Neural progenitor cell (in vitro differentiated cells): Measurements from ENCODE around the gene AXDND1. TPM values are rescaled to one million over a fixed set of nuclear protein-coding genes. Genes with fewer than 3 reads are reported as not detected.
"Not testable (repeated sequence)": the region's sequence is repeated elsewhere in the genome, so short reads cannot be mapped to it uniquely, and the experiment has no call there.

Experiments used
- DNase-seq: peaks from one replicate; pipeline ENCODE4 v3.0.0-alpha.2; 2016; ENCODE audit warnings: low spot score
- H2AFZ ChIP-seq: fragments of 200-600 bp; sonication (generic); replicated peaks from 2 replicates; pipeline ENCODE4 v1.6.1; 2016; ENCODE audit warnings: antibody characterized with exemption
- H3F3A ChIP-seq: fragments of 200-600 bp; sonication (generic); 2 replicates; pipeline ENCODE4 v1.6.1; 2016; ENCODE audit warnings: antibody characterized with exemption, low read depth
- H3K27ac ChIP-seq: fragments of 200-600 bp; sonication (generic); 2 replicates; pipeline ENCODE4 v1.5.1; 2016; ENCODE audit warnings: mild to moderate bottlenecking
- H3K27me3 ChIP-seq: fragments of 200-600 bp; sonication (generic); 2 replicates; pipeline ENCODE4 v1.6.1; 2016; ENCODE audit warnings: mild to moderate bottlenecking, moderate library complexity
- H3K36me3 ChIP-seq: fragments of 200-600 bp; sonication (generic); 2 replicates; pipeline ENCODE4 v1.5.1; 2016
- H3K4me1 ChIP-seq: fragments of 200-600 bp; sonication (generic); 2 replicates; pipeline ENCODE4 v1.6.1; 2016; ENCODE audit warnings: mixed run types
- H3K4me2 ChIP-seq: fragments of 200-600 bp; sonication (generic); 2 replicates; pipeline ENCODE4 v1.6.1; 2016
- H3K4me3 ChIP-seq: fragments of 200-600 bp; sonication (generic); 2 replicates; pipeline ENCODE4 v1.5.1; 2016
- H3K79me2 ChIP-seq: fragments of 200-600 bp; sonication (generic); 2 replicates; pipeline ENCODE4 v1.6.1; 2016; ENCODE audit warnings: low read depth
- H3K9ac ChIP-seq: fragments of 200-600 bp; sonication (generic); 2 replicates; pipeline ENCODE4 v1.6.1; 2016
- H3K9me3 ChIP-seq: fragments of 200-600 bp; sonication (generic); 2 replicates; pipeline ENCODE4 v1.5.1; 2016; ENCODE audit warnings: low read depth
- H4K20me1 ChIP-seq: fragments of 200-600 bp; sonication (generic); 2 replicates; pipeline ENCODE4 v1.6.1; 2016; ENCODE audit warnings: low read depth
- H3K27ac Mint-ChIP-seq: 3 replicates; pipeline ENCODE4 v1.8.0; 2021; ENCODE audit warnings: mixed read lengths
- H3K27me3 Mint-ChIP-seq: 2 replicates; pipeline ENCODE4 v1.8.0; 2022; ENCODE audit warnings: low read depth, mild to moderate bottlenecking, inconsistent platforms, moderate library complexity, mixed read lengths; ENCODE audit not compliant: insufficient read depth
- H3K36me3 Mint-ChIP-seq: 3 replicates; pipeline ENCODE4 v1.8.0; 2021; ENCODE audit warnings: mixed read lengths
- H3K4me1 Mint-ChIP-seq: 3 replicates; pipeline ENCODE4 v1.8.0; 2021; ENCODE audit warnings: mixed read lengths
- H3K4me3 Mint-ChIP-seq: 3 replicates; pipeline ENCODE4 v1.8.0; 2021; ENCODE audit warnings: mild to moderate bottlenecking, moderate library complexity, mixed read lengths
- H3K9me3 Mint-ChIP-seq: 3 replicates; pipeline ENCODE4 v1.8.0; 2020; ENCODE audit warnings: mixed read lengths
- EZH2 ChIP-seq: fragments of 200-600 bp; sonication (generic); IDR thresholded peaks from 2 replicates; pipeline ENCODE4 v1.6.1; 2017; ENCODE audit warnings: antibody characterized with exemption, mild to moderate bottlenecking, moderate library complexity
- EZH2phosphoT487 ChIP-seq: fragments of 200-600 bp; sonication (generic); IDR thresholded peaks from 2 replicates; pipeline ENCODE4 v1.6.1; 2017; ENCODE audit warnings: antibody characterized with exemption
- total RNA-seq: library from RNA; depleted of rRNA; stranded (reverse); fragments of >200 nt; gene quantifications from 2 replicates; pipeline ENCODE4 v1.2.3, GENCODE V29; 2015; ENCODE audit warnings: low replicate concordance
- TF ChIP-seq, protein P1 (sequence below): fragments of 200-600 bp; sonication (generic); IDR thresholded peaks from 2 replicates; pipeline ENCODE4 v1.5.1; 2017; ENCODE audit warnings: antibody characterized with exemption, mild to moderate bottlenecking

AXDND1 gene
- total RNA-seq, 1 donor from 2014 or later: 0.30 TPM

DNA sequence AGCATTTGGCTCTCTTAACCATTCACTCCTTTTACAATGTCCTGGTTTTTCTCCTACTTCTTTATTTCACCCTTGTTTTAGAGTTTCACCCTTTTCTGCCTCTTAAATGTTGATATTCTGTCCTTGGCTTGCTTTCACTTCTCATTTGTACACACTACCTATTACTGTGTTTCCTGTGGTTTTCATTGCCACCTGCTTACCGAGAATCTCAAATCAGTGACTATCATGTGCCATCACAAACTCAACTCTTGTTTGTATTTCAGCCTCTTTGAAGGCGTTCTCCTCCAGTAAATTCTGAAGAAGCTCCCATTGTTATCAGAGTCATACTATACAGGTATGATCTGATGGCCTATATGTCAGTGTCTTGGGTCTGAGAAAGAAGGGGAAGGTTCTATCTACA, 144.3 kb downstream of the AXDND1 start:
- H3K4me2 ChIP-seq: no peak overlapping the region
- no peaks in the 10 kb centered on the region for H3F3A ChIP-seq
- H2AFZ ChIP-seq: no peak overlapping the region
- no peak overlapping the region for H3K4me3 Mint-ChIP-seq
- no peak overlapping the region for H3K9ac ChIP-seq
- no peak overlapping the region for H3K4me3 ChIP-seq
- H3K27ac Mint-ChIP-seq: no peak overlapping the region
- no peak overlapping the region for H3K27ac ChIP-seq
- H3K9me3 ChIP-seq: no peaks in the 10 kb centered on the region
- no peaks in the 10 kb centered on the region for H3K79me2 ChIP-seq
- H3K27me3 Mint-ChIP-seq: peaks cover 2% of the 10 kb centered on the region
- no peaks in the 10 kb centered on the region for H3K36me3 Mint-ChIP-seq
- TF ChIP-seq, protein P1, sequence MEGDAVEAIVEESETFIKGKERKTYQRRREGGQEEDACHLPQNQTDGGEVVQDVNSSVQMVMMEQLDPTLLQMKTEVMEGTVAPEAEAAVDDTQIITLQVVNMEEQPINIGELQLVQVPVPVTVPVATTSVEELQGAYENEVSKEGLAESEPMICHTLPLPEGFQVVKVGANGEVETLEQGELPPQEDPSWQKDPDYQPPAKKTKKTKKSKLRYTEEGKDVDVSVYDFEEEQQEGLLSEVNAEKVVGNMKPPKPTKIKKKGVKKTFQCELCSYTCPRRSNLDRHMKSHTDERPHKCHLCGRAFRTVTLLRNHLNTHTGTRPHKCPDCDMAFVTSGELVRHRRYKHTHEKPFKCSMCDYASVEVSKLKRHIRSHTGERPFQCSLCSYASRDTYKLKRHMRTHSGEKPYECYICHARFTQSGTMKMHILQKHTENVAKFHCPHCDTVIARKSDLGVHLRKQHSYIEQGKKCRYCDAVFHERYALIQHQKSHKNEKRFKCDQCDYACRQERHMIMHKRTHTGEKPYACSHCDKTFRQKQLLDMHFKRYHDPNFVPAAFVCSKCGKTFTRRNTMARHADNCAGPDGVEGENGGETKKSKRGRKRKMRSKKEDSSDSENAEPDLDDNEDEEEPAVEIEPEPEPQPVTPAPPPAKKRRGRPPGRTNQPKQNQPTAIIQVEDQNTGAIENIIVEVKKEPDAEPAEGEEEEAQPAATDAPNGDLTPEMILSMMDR: no peak
- TF ChIP-seq EZH2phosphoT487 (no peak), EZH2 (no peak)
- peaks cover 2% of the 10 kb centered on the region for H3K9me3 Mint-ChIP-seq
- H3K27me3 ChIP-seq: no peaks in the 10 kb centered on the region
- H3K4me1 ChIP-seq: no peaks in the 10 kb centered on the region
- no peaks in the 10 kb centered on the region for H4K20me1 ChIP-seq
- no peaks in the 10 kb centered on the region for H3K4me1 Mint-ChIP-seq
- no peak for DNase-seq
- no peaks in the 10 kb centered on the region for H3K36me3 ChIP-seq

DNA sequence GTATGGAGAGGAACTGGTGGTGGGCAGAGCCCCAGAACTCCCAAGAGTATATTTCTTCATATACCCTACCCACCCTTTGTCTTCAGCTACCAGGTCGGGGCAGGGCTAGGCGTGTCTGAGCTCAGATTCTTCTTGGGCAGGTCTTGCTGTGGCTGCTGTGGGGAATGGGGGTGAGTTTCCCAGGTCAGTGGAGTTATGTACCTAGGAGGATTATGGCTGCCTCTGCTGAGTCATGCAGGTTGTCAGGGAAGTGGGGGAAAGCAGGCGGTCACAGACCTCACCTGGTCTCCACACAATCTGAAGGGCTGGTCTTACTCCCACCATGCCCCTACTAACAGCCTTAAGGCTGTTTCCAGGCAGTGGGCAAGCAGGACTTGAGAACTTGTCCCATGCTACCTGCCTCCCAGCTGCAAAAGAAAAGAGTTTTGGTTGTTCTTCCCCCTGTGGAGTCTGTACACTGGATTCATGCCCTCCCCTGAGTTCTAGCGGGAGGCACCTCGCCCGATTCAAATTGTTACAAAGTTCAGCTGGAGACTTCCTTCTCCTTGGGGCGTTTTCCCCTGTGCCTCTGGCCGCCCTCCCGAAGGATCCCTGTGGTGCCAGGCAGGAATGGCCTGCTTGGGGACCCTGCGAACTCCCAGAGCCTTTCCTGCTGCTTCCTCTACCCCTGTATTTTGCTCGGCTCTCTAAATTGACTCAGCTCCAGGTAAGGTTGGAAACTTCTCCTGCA, 151.4 kb downstream of the AXDND1 start:
- Histone ChIP-seq H3F3A (no peaks in the 10 kb centered on the region), H3K4me1 (peaks cover 4% of the 10 kb centered on the region), H3K9ac (no peak overlapping the region), H3K36me3 (no peaks in the 10 kb centered on the region), H3K27ac (no peak overlapping the region), H3K9me3 (no peaks in the 10 kb centered on the region), H3K79me2 (no peaks in the 10 kb centered on the region), H3K27me3 (no peaks in the 10 kb centered on the region), H2AFZ (no peak overlapping the region), H4K20me1 (no peaks in the 10 kb centered on the region), H3K4me3 (no peak overlapping the region), H3K4me2 (no peak overlapping the region)
- no peak for DNase-seq
- peaks cover 2% of the 10 kb centered on the region for H3K27me3 Mint-ChIP-seq
- H3K27ac Mint-ChIP-seq: no peak overlapping the region
- peaks cover 5% of the 10 kb centered on the region for H3K9me3 Mint-ChIP-seq
- H3K36me3 Mint-ChIP-seq: no peaks in the 10 kb centered on the region
- no peaks in the 10 kb centered on the region for H3K4me1 Mint-ChIP-seq
- H3K4me3 Mint-ChIP-seq: no peak overlapping the region
- TF ChIP-seq, protein P1: no peak
- TF ChIP-seq EZH2 (no peak), EZH2phosphoT487 (no peak)

DNA sequence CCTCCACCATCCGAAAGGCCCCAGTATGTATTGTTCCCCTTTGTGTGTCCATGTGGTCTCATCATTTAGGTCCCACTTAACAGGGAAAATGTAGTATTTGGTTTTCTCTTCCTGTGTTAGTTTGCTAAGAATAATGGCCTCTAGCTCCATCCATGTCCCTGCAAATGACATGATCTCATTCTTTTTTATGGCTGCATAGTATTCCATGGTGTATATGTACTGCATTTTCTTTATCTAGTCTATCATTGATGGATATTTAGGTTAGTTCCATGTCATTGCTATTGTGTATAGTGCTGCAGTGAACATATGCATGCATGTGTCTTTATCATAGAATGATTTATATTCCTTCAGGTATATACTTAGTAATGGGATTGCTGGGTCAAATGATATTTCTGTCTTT, 152.8 kb downstream of the AXDND1 start:
- H3K36me3 Mint-ChIP-seq, H3K27ac Mint-ChIP-seq, H3K9me3 Mint-ChIP-seq, H3K4me3 ChIP-seq, H3K9me3 ChIP-seq, H2AFZ ChIP-seq, H3K27ac ChIP-seq, H4K20me1 ChIP-seq, H3K27me3 ChIP-seq, H3K4me3 Mint-ChIP-seq, H3F3A ChIP-seq, H3K4me1 ChIP-seq, H3K36me3 ChIP-seq, H3K27me3 Mint-ChIP-seq, H3K9ac ChIP-seq, H3K79me2 ChIP-seq, H3K4me1 Mint-ChIP-seq, DNase-seq, H3K4me2 ChIP-seq: not testable (repeated sequence)

DNA sequence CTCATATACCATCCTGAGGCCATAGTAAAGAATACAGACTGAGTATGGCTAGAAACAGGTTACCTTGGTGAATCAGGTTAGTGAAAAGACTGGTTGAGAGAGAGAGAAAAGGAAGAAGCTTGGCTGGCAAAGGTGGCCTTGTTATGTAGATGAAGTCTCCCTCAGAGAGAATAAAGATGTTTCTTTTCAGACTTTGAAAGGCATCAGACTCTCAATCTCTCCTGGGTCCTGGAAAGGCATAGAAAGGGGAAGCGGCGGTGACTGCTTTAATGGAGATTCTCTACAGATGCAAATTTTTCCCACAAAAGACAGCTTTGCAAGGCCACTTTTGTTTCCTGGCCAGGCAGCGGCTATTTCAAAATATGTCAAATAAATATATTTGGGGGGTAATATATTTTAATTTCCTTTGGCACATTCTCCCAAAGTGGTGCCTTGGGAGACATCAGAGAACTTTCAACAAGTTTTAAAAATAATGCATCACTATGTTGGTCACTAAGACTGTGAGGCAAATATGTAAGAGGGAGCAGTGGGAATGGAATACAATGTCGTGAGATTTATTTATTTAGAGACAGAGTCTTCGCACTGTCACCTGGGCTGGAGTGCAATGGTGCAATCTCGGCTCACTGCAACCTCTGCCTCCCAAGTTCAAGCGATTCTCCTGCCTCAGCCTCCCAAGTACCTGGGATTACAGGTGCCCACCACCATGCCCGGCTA, 163.9 kb downstream of the AXDND1 start:
- H3K9me3 ChIP-seq: no peaks in the 10 kb centered on the region
- DNase-seq: peak; percentile 9
- no peak overlapping the region for H3K4me3 ChIP-seq
- no peak overlapping the region for H3K4me2 ChIP-seq
- Mint-ChIP-seq H3K4me1 (peaks cover 2% of the 10 kb centered on the region), H3K36me3 (no peaks in the 10 kb centered on the region), H3K27ac (no peak overlapping the region), H3K27me3 (peaks cover 2% of the 10 kb centered on the region), H3K4me3 (no peak overlapping the region), H3K9me3 (no peaks in the 10 kb centered on the region)
- no peak overlapping the region for H2AFZ ChIP-seq
- no peaks in the 10 kb centered on the region for H3K27me3 ChIP-seq
- H3F3A ChIP-seq: peaks cover 14% of the 10 kb centered on the region
- H3K36me3 ChIP-seq: no peaks in the 10 kb centered on the region
- H3K27ac ChIP-seq: no peak overlapping the region
- H4K20me1 ChIP-seq: no peaks in the 10 kb centered on the region
- H3K4me1 ChIP-seq: peaks cover 5% of the 10 kb centered on the region
- TF ChIP-seq, protein P1: no peak
- no peaks in the 10 kb centered on the region for H3K79me2 ChIP-seq
- H3K9ac ChIP-seq: no peak overlapping the region
